ENCODE results near the gene TMEM121.

GRCh38 chr14:105477660-105478397 lies 48.6 kb upstream of the TMEM121 start:
- TF ChIP-seq CEBPB (IDR thresholded peaks at IDR 0.05; ENCODE audit: borderline replicate concordance in 1 of 2, low read depth in 2 of 2, low read length in 2 of 2), result no peak
- TF ChIP-seq FOXM1 (IDR thresholded peaks at IDR 0.05; ENCODE audit: low read depth, low read length), result no peak
- TF ChIP-seq, protein P1, sequence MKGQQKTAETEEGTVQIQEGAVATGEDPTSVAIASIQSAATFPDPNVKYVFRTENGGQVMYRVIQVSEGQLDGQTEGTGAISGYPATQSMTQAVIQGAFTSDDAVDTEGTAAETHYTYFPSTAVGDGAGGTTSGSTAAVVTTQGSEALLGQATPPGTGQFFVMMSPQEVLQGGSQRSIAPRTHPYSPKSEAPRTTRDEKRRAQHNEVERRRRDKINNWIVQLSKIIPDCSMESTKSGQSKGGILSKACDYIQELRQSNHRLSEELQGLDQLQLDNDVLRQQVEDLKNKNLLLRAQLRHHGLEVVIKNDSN (IDR thresholded peaks at IDR 0.05; ENCODE audit: borderline replicate concordance, extremely low read length, insufficient read depth, low read depth, low read length), result no peak
- no peak for TF ChIP-seq TCF7 (IDR thresholded peaks at IDR 0.05; ENCODE audit: borderline replicate concordance)
- TF ChIP-seq HDGF (IDR thresholded peaks at IDR 0.05), result no peak
- TF ChIP-seq, protein P2, sequence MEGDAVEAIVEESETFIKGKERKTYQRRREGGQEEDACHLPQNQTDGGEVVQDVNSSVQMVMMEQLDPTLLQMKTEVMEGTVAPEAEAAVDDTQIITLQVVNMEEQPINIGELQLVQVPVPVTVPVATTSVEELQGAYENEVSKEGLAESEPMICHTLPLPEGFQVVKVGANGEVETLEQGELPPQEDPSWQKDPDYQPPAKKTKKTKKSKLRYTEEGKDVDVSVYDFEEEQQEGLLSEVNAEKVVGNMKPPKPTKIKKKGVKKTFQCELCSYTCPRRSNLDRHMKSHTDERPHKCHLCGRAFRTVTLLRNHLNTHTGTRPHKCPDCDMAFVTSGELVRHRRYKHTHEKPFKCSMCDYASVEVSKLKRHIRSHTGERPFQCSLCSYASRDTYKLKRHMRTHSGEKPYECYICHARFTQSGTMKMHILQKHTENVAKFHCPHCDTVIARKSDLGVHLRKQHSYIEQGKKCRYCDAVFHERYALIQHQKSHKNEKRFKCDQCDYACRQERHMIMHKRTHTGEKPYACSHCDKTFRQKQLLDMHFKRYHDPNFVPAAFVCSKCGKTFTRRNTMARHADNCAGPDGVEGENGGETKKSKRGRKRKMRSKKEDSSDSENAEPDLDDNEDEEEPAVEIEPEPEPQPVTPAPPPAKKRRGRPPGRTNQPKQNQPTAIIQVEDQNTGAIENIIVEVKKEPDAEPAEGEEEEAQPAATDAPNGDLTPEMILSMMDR (IDR thresholded peaks at IDR 0.05 in 2 of 3, conservative IDR thresholded peaks at IDR 0.05 in 1 of 3; ENCODE audit: control insufficient read depth in 2 of 3, extremely low read depth in 1 of 3, insufficient read depth in 1 of 3, low read depth in 3 of 3, low read length in 3 of 3), result no peak
- no peak for TF ChIP-seq CHD4 (IDR thresholded peaks at IDR 0.05)
- TF ChIP-seq SIN3A (IDR thresholded peaks at IDR 0.05; ENCODE audit: low read depth, low read length), result no peak
- no peak for TF ChIP-seq SP1 (IDR thresholded peaks at IDR 0.05; ENCODE audit: low read depth, low read length)
- no peak for TF ChIP-seq CBX5 (IDR thresholded peaks at IDR 0.05; ENCODE audit: low read depth)
- TF ChIP-seq POLR2A (IDR thresholded peaks at IDR 0.05; ENCODE audit: low read depth, low read length), result no peak
- no peak for TF ChIP-seq ESRRA (IDR thresholded peaks at IDR 0.05; ENCODE audit: low read length)
- no peak for TF ChIP-seq CREB1 (IDR thresholded peaks at IDR 0.05; ENCODE audit: low read depth)
- no peak for TF ChIP-seq GABPA (IDR thresholded peaks at IDR 0.05; ENCODE audit: low read depth)

Measured in GM12878 (cell line).